ENCODE results near the gene IL17RE. TPM values are rescaled to one million over a fixed set of nuclear protein-coding genes. Genes with fewer than 3 reads are reported as not detected.

Gene IL17RE
- total and polyA plus RNA-seq, 7 donors: 0.07 to 1.1 (median 0.75) TPM

DNA sequence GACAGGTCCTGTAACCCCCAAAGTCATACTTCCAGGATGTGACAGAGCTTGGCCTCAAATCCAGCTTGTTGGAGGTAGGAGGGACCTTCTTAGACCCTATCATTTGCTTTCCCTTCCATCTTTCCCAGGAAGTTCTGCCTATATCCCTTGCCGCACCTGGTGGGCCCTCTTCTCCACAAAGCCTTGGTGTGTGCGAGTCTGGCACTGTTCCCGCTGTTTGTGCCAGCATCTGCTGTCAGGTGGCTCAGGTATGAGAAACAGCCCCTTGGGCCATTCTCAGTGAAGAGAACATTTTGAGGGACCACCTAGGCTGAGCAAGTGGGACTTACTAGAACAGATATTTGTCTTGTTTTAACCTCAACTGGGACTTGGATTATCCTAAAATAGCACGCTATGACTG lies 1.3 kb downstream of the IL17RE start:
- TF ChIP-seq, protein P1, sequence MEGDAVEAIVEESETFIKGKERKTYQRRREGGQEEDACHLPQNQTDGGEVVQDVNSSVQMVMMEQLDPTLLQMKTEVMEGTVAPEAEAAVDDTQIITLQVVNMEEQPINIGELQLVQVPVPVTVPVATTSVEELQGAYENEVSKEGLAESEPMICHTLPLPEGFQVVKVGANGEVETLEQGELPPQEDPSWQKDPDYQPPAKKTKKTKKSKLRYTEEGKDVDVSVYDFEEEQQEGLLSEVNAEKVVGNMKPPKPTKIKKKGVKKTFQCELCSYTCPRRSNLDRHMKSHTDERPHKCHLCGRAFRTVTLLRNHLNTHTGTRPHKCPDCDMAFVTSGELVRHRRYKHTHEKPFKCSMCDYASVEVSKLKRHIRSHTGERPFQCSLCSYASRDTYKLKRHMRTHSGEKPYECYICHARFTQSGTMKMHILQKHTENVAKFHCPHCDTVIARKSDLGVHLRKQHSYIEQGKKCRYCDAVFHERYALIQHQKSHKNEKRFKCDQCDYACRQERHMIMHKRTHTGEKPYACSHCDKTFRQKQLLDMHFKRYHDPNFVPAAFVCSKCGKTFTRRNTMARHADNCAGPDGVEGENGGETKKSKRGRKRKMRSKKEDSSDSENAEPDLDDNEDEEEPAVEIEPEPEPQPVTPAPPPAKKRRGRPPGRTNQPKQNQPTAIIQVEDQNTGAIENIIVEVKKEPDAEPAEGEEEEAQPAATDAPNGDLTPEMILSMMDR (IDR thresholded peaks at IDR 0.05): no peak
- H3K36me3 ChIP-seq (ENCODE audit: insufficient read depth in 1 of 2, low read depth in 1 of 2): no peaks in the 10 kb centered on the region
- no peak overlapping the region for H3K27ac ChIP-seq
- H3K4me1 ChIP-seq: no peaks in the 10 kb centered on the region
- ATAC-seq (no peak), DNase-seq (no peak)
- 87 to 92% (median 88%) methylated on average over 4 of the region's 4 CpGs for WGBS, 3 donors
- no peak overlapping the region for H3K4me3 ChIP-seq
- intact Hi-C loops (cut with DNase I): no loop called here
- no peaks in the 10 kb centered on the region for H3K27me3 ChIP-seq (ENCODE audit: insufficient read depth in 3 of 3, low read length in 2 of 3)
- no peaks in the 10 kb centered on the region for H3K9me3 ChIP-seq

DNA sequence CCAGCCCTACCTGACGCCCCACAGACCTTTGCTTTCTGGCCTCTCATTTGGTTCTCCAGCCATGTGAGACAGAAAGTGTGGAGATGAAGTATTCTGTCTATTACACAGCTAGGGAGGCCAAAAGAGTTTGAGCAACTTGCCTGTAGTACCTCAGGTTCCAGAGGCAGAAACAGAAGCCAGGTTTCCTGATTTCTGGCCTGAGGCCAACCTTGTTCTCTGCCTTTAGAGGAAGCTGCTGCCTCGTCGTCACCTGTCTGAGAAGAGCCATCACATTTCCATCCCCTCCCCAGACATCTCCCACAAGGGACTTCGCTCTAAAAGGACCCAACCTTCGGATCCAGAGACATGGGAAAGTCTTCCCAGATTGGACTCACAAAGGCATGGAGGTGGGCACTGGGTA lies 3.8 kb downstream of the IL17RE start:
- intact Hi-C loops (cut with DNase I): no loop called here
- H3K4me1 ChIP-seq: no peaks in the 10 kb centered on the region
- no peaks in the 10 kb centered on the region for H3K27me3 ChIP-seq (ENCODE audit: insufficient read depth in 3 of 3, low read length in 2 of 3)
- no peaks in the 10 kb centered on the region for H3K9me3 ChIP-seq
- WGBS, 3 donors: 93 to 97% (median 95%) methylated on average over 5 of the region's 5 CpGs
- H3K4me3 ChIP-seq: no peak overlapping the region
- TF ChIP-seq, protein P1 (IDR thresholded peaks at IDR 0.05): no peak
- H3K27ac ChIP-seq: no peak overlapping the region
- ATAC-seq (no peak), DNase-seq (no peak)
- H3K36me3 ChIP-seq (ENCODE audit: insufficient read depth in 1 of 2, low read depth in 1 of 2): no peaks in the 10 kb centered on the region

DNA sequence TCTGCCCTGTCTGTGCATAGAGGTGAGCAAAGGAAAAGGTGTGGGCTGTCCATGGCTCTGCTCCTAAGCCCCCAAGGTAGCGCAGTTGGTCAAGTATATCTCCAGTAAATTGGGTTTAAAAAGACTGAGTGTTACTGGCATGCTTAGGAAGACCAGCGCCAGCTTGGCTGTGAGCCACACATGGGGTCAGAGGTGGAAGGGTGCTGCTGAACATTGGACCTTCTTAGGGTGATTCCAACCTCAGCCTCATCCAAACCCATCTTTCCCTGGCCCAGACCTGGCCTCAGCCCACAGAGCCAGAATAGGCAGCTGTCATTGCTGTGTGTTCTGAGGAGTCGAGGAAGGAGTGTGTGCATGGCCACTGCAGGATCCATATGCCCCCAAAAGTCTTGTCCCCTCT lies 5.6 kb downstream of the IL17RE start:
- no peaks in the 10 kb centered on the region for H3K27me3 ChIP-seq (ENCODE audit: insufficient read depth in 3 of 3, low read length in 2 of 3)
- intact Hi-C loops (cut with DNase I): no loop called here
- H3K9me3 ChIP-seq: no peaks in the 10 kb centered on the region
- no peaks in the 10 kb centered on the region for H3K36me3 ChIP-seq (ENCODE audit: insufficient read depth in 1 of 2, low read depth in 1 of 2)
- no peak for ATAC-seq
- H3K4me3 ChIP-seq: no peak overlapping the region
- no peak for DNase-seq
- no peaks in the 10 kb centered on the region for H3K4me1 ChIP-seq
- H3K27ac ChIP-seq: no peak overlapping the region
- WGBS, 3 donors: 76 to 90% (median 80%) methylated on average over 3 of the region's 3 CpGs
- TF ChIP-seq, protein P1 (IDR thresholded peaks at IDR 0.05): no peak

DNA sequence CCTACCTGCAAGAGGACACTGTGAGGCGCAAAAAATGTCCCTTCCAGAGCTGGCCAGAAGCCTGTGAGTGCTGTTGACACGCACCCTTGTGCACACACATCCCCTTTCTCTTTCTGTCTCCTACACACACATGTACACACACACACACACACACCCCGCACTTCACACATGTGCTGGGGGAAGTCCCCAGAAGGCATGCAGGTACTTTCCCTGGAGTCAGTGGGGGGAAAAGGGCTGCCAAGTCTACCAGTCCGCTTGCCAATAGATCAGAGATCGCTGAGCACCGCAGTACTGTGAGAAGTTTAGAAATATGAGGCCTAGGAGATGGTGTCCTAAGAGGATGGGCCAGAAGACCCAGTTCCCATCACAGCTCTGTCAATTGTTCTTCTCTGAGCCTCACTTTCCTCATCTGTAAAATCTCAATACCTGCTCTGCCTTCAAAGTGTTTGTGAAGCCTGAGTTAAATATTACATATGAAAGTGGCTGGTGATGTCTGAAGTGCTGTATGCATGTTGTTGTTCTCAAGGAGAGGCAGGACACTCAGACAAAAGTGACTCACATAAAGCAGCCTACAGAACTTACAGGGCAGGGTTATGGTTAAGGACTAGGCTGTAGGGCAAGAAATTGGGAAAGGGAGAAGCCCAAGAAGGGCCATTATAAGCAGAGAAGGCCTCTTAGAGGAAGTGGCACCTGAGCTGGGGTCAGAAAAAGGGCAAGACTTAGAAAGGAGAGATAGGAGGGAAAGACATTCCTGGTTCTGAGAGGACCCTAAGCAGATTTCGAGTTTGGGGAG lies 6.8 kb downstream of the IL17RE start:
- TF ChIP-seq, protein P1 (IDR thresholded peaks at IDR 0.05): no peak
- no peaks in the 10 kb centered on the region for H3K36me3 ChIP-seq (ENCODE audit: insufficient read depth in 1 of 2, low read depth in 1 of 2)
- H3K4me3 ChIP-seq: no peak overlapping the region
- no peak for DNase-seq
- H3K27me3 ChIP-seq (ENCODE audit: insufficient read depth in 3 of 3, low read length in 2 of 3): no peaks in the 10 kb centered on the region
- H3K27ac ChIP-seq: no peak overlapping the region
- no peak for ATAC-seq
- H3K4me1 ChIP-seq: no peaks in the 10 kb centered on the region
- intact Hi-C loops (cut with DNase I): loop anchor here in 1 of 2 donors (10.0 kb wide), 1 partner anchor 45 kb away; no protein-coding TSS in a partner anchor
- WGBS, 3 donors: 83 to 85% (median 84%) methylated on average over 7 of the region's 7 CpGs
- H3K9me3 ChIP-seq: no peaks in the 10 kb centered on the region

Data from psoas muscle (tissue), 8 donors.